NT2/D1 (cell line): Measurements from ENCODE around the gene KNL1.

Source experiments
- SUZ12 ChIP-seq: IDR thresholded peaks from 2 replicates; pipeline ENCODE4 v1.6.1; 2011; ENCODE audit not compliant: insufficient read length, insufficient read depth; ENCODE audit errors: extremely low read depth
- YY1 ChIP-seq: IDR thresholded peaks from 2 replicates; pipeline ENCODE4 v1.6.1; 2011; ENCODE audit not compliant: insufficient read length, insufficient read depth

DNA sequence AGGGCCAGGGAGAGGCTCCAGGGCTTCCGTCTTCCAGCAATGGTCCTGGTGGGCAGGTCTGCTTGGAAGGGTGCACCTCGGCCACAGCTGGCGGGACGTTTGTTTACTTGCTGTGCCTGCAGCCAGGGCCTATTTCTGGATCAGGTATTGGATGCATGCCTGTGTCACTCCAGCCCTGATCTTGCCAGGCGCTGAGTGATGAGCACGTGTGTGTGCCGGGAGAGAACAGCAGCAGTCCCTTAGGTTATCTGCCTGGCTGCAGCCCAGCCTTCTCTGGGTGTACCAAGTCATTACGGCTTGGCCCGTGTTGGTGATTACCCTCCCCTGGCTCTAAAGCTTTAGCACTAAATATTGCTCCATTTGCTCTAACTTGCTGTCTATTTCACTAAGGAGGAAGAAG is 44.2 kb upstream of the KNL1 start:
- no peak for TF ChIP-seq SUZ12
- TF ChIP-seq YY1, result no peak
